ENCODE data around the gene ZNF444.

DNA sequence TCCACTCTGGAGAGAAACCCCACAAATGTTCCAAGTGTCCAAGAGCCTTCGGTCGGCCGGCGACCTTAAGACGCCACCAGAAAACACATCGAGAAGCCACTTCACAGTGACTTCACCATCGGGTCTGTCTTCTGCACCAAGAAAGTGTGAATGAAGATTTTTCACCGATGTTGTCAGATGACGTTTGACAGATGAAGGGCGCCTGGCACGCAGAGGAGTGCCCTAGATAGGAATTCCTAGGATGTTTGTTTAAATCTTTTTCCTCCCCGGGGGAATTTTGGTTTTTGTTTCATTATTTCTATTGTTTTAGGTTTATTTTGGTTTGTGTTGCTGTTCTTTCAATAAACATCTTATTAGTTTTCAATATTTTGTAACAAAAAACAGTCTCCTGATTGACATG lies 68.0 kb downstream of the ZNF444 start:
- TF ChIP-seq CTCF (IDR thresholded peaks at IDR 0.05), result no peak
- TF ChIP-seq POLR2A (IDR thresholded peaks at IDR 0.05), result no peak
